ENCODE results near the gene MAML3. TPM values are rescaled to one million over a fixed set of nuclear protein-coding genes. Genes with fewer than 3 reads are reported as not detected.

The MAML3 gene
- total RNA-seq, 1 donor from 2014 or later: 21.8 TPM

- no peak for TF ChIP-seq CTCF (conservative IDR thresholded peaks at IDR 0.05)
- H3K36me3 Mint-ChIP-seq: no peaks in the 10 kb centered on the region
- no peak overlapping the region for H3K27ac Mint-ChIP-seq
- no peaks in the 10 kb centered on the region for H3K27me3 Mint-ChIP-seq
- no peak overlapping the region for H3K4me3 Mint-ChIP-seq
- no peak for DNase-seq (ENCODE audit: extremely low spot score, unreplicated experiment)
- no peaks in the 10 kb centered on the region for H3K9me3 Mint-ChIP-seq
- peaks cover 52% of the 10 kb centered on the region for H3K4me1 Mint-ChIP-seq (ENCODE audit: unreplicated experiment)
These were observed 409.8 kb downstream of the MAML3 start for GRCh38 chr4:139744232-139744631.

- Mint-ChIP-seq H3K27ac (peak overlapping the region; percentile 76), H3K4me3 (peak overlapping the region; percentile 22), H3K27me3 (no peaks in the 10 kb centered on the region), H3K36me3 (no peaks in the 10 kb centered on the region), H3K4me1 (ENCODE audit: unreplicated experiment) (peaks cover 59% of the 10 kb centered on the region), H3K9me3 (no peaks in the 10 kb centered on the region)
- TF ChIP-seq CTCF (conservative IDR thresholded peaks at IDR 0.05): no peak
- no peak for DNase-seq (ENCODE audit: extremely low spot score, unreplicated experiment)
These were observed 411.0 kb downstream of the MAML3 start for GRCh38 chr4:139743027-139743426.

GRCh38 chr4:139740531-139741041, 413.4 kb downstream of the MAML3 start:
- H3K36me3 Mint-ChIP-seq: no peaks in the 10 kb centered on the region
- H3K4me3 Mint-ChIP-seq: peak overlapping the region; percentile 31
- peaks cover 62% of the 10 kb centered on the region for H3K4me1 Mint-ChIP-seq (ENCODE audit: unreplicated experiment)
- no peaks in the 10 kb centered on the region for H3K9me3 Mint-ChIP-seq
- no peak for DNase-seq (ENCODE audit: extremely low spot score, unreplicated experiment)
- H3K27ac Mint-ChIP-seq: peak overlapping the region; percentile 88
- TF ChIP-seq CTCF (conservative IDR thresholded peaks at IDR 0.05): no peak
- no peaks in the 10 kb centered on the region for H3K27me3 Mint-ChIP-seq

- Mint-ChIP-seq H3K4me1 (ENCODE audit: unreplicated experiment) (peaks cover 61% of the 10 kb centered on the region), H3K27ac (peak overlapping the region; percentile 88), H3K36me3 (no peaks in the 10 kb centered on the region), H3K27me3 (no peaks in the 10 kb centered on the region), H3K9me3 (no peaks in the 10 kb centered on the region), H3K4me3 (no peak overlapping the region)
- DNase-seq (ENCODE audit: extremely low spot score, unreplicated experiment): peak; percentile 48
- no peak for TF ChIP-seq CTCF (conservative IDR thresholded peaks at IDR 0.05)
These were observed 413.9 kb downstream of the MAML3 start for GRCh38 chr4:139740121-139740520.

GRCh38 chr4:139738846-139739613, 415.0 kb downstream of the MAML3 start:
- H3K36me3 Mint-ChIP-seq: no peaks in the 10 kb centered on the region
- no peaks in the 10 kb centered on the region for H3K27me3 Mint-ChIP-seq
- H3K4me1 Mint-ChIP-seq (ENCODE audit: unreplicated experiment): peaks cover 60% of the 10 kb centered on the region
- TF ChIP-seq CTCF (conservative IDR thresholded peaks at IDR 0.05): no peak
- H3K9me3 Mint-ChIP-seq: no peaks in the 10 kb centered on the region
- H3K4me3 Mint-ChIP-seq: no peak overlapping the region
- DNase-seq (ENCODE audit: extremely low spot score, unreplicated experiment): peak; percentile 20
- peak overlapping the region; percentile 29 for H3K27ac Mint-ChIP-seq
